Central memory CD8-positive, alpha-beta T cell (primary cell): ENCODE results near the gene ADD1.
A peak's percentile ranks its signal among the peaks of the same experiment; 100 is the strongest.

Experiments
- ATAC-seq: fragments of 150-1000 bp; cut with Tn5 transposase; replicated peaks from 2 replicates; pipeline ENCODE4 v1.10.0; 2022; ENCODE audit warnings: mild to moderate bottlenecking, moderate FRiP score, moderate number of reproducible peaks; ENCODE audit not compliant: poor library complexity, severe bottlenecking; ENCODE audit errors: extremely low read depth
- DNase-seq, 2 donors: peaks; one replicate each; pipeline ENCODE4 v3.0.0; 2021; ENCODE audit warnings: low spot score in 2 of 2
- H3K27ac Mint-ChIP-seq: one replicate; pipeline ENCODE4 v1.8.0; 2022; ENCODE audit warnings: low read depth, mild to moderate bottlenecking, moderate library complexity, mixed read lengths
- H3K27me3 Mint-ChIP-seq: one replicate; pipeline ENCODE4 v1.8.0; 2022; ENCODE audit warnings: mixed read lengths
- H3K36me3 Mint-ChIP-seq: one replicate; pipeline ENCODE4 v1.8.0; 2022; ENCODE audit warnings: mild to moderate bottlenecking, moderate library complexity, mixed read lengths; ENCODE audit not compliant: insufficient read depth
- H3K4me1 Mint-ChIP-seq: one replicate; pipeline ENCODE4 v1.8.0; 2022; ENCODE audit warnings: mixed read lengths
- H3K4me3 Mint-ChIP-seq: one replicate; pipeline ENCODE4 v1.8.0; 2022; ENCODE audit warnings: mild to moderate bottlenecking, moderate library complexity, mixed read lengths
- H3K9me3 Mint-ChIP-seq: one replicate; pipeline ENCODE4 v1.8.0; 2022; ENCODE audit warnings: mixed read lengths

ADD1 gene

GRCh38 chr4:2820216-2820982 is 23.2 kb upstream of the ADD1 start:
- ATAC-seq, result no peak

GRCh38 chr4:2822461-2823300 is 21.0 kb upstream of the ADD1 start:
- Mint-ChIP-seq H3K4me1 (peaks cover 43% of the 10 kb centered on the region), H3K27ac (peak overlapping the region; percentile 70), H3K36me3 (peaks cover 33% of the 10 kb centered on the region), H3K9me3 (no peaks in the 10 kb centered on the region), H3K4me3 (no peak overlapping the region), H3K27me3 (no peaks in the 10 kb centered on the region)
- ATAC-seq, result no peak
- DNase-seq, result no peak

More at GRCh38 chr4:2820216-2820982, 23.2 kb upstream of the ADD1 start:
- peak overlapping the region; percentile 68 for H3K4me3 Mint-ChIP-seq
- no peaks in the 10 kb centered on the region for H3K9me3 Mint-ChIP-seq
- H3K4me1 Mint-ChIP-seq, result peaks cover 49% of the 10 kb centered on the region
- peaks cover 34% of the 10 kb centered on the region for H3K36me3 Mint-ChIP-seq
- peak overlapping the region; percentile 81 for H3K27ac Mint-ChIP-seq
- no peak for DNase-seq
- no peaks in the 10 kb centered on the region for H3K27me3 Mint-ChIP-seq

DNA sequence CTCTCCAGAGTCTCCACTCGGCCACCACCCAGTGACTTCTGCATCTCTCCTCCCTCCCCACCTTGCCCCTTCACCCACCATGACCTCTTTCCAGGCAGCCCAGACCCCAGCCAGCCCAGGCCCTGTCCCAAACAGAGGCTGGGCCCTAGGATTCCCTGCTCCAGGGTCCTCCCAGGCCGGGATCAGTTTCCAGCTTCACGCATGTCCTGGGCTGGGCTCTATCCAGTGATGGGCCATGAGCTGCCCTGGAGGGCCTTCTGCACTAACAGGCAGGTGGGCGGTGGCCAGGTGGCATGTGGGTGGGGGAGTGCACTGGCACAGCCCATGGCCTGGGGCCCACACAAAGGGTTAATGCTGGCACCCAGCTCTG is 20.4 kb upstream of the ADD1 start:
- Mint-ChIP-seq H3K27me3 (no peaks in the 10 kb centered on the region), H3K27ac (peak overlapping the region; percentile 35), H3K4me1 (peaks cover 44% of the 10 kb centered on the region), H3K4me3 (no peak overlapping the region), H3K36me3 (peaks cover 33% of the 10 kb centered on the region), H3K9me3 (no peaks in the 10 kb centered on the region)
- DNase-seq (no peak), ATAC-seq (no peak)

- DNase-seq, result no peak
- H3K27me3 Mint-ChIP-seq, result no peaks in the 10 kb centered on the region
- peak overlapping the region; percentile 35 for H3K27ac Mint-ChIP-seq
- no peak overlapping the region for H3K4me3 Mint-ChIP-seq
- no peaks in the 10 kb centered on the region for H3K9me3 Mint-ChIP-seq
- H3K36me3 Mint-ChIP-seq, result peaks cover 34% of the 10 kb centered on the region
- ATAC-seq, result no peak
- H3K4me1 Mint-ChIP-seq, result peaks cover 49% of the 10 kb centered on the region
Observed at GRCh38 chr4:2823671-2824328, 19.8 kb upstream of the ADD1 start.

GRCh38 chr4:2824329-2824835 is 19.3 kb upstream of the ADD1 start:
- no peak for ATAC-seq
- Mint-ChIP-seq H3K36me3 (peaks cover 36% of the 10 kb centered on the region), H3K4me3 (no peak overlapping the region), H3K4me1 (peaks cover 50% of the 10 kb centered on the region), H3K27me3 (no peaks in the 10 kb centered on the region), H3K9me3 (no peaks in the 10 kb centered on the region), H3K27ac (no peak overlapping the region)
- no peak for DNase-seq

DNA sequence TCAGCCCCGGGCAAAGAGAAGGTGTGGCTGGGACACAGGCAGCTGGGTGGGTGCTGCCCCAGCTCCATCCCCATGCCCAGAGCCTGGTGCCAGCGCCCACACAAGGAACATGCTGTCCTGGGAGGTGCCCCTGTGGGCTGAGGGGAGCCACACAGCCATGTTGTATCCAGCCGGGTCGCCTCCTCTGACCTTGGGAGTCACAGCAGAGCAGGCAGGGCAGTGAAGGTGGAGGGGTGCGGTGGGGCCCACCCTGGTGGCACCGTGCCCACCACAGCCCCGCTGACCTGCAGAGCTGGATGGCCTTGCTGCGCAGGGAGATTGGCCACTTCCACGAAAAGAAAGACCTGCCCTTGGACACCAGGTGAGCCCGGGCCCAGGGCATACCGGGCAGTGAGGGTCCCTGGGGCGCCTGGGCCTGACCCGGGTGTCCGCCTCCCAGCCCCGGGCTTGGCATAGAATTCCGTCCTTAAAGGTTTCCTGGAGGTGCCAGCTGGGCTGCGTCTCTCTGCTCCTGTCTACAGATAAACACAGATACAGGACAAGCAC is 18.7 kb upstream of the ADD1 start:
- Mint-ChIP-seq H3K4me1 (peaks cover 44% of the 10 kb centered on the region), H3K4me3 (no peak overlapping the region), H3K27ac (no peak overlapping the region), H3K36me3 (peaks cover 41% of the 10 kb centered on the region), H3K27me3 (no peaks in the 10 kb centered on the region), H3K9me3 (no peaks in the 10 kb centered on the region)
- DNase-seq, result no peak
- no peak for ATAC-seq

DNA sequence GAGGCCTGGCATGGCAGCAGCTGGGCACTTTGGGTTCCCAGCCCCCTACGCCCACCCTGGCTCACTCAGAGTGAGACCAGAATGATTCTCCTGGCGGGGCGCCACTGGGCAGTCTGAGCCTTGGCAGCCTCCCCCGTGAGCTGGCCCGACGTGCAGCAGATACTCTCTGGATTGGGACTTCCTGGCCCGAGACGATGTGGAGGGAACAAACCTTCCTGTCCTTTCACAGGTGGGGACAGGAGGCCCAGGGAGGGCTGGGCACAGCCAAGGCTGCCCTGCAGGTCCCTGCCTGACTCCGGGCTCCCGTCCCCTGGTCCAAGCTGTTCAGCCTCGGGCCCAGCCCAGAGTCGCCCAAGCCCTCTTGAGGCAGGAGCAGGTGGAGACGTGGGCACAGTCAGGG is 17.9 kb upstream of the ADD1 start:
- no peaks in the 10 kb centered on the region for H3K9me3 Mint-ChIP-seq
- H3K27ac Mint-ChIP-seq, result no peak overlapping the region
- peaks cover 39% of the 10 kb centered on the region for H3K4me1 Mint-ChIP-seq
- ATAC-seq (no peak), DNase-seq (no peak)
- no peak overlapping the region for H3K4me3 Mint-ChIP-seq
- H3K36me3 Mint-ChIP-seq, result peaks cover 42% of the 10 kb centered on the region
- H3K27me3 Mint-ChIP-seq, result no peaks in the 10 kb centered on the region

DNA sequence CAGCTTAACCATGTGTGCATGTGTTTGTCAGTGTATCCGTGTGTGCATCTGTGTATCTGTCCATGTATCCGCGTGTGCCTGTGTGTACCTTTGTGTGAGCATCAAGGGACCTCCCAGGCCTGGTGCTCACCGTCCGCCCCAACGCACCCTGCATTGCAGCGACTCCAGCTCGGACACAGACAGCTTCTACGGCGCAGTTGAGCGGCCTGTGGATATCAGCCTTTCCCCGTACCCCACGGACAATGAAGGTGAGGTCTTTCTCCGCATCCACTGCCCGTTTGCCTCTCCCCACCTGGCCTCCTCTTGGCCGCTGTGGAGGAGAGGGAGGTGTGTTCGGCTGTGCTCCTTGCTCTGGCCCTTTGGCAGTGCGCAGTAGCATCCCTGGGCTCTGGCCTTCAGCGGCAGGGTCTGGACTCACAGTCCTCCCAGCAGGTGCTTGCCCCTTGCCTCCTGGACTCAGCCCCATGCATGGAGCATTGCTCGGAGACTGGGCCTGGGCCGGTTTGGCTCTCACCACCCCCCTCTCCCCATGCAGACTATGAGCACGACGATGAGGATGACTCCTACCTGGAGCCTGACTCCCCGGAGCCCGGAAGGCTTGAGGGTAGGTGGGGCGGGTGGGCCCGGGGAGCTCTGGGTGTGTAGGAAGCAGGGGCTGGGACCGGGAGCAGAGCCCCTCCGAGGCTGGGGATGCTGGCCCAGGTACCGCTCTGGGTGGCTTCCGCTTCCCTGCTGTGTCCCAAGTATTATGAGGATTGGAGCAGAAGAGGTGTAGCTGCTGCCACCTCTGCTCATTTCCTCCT is 16.4 kb upstream of the ADD1 start:
- Mint-ChIP-seq H3K4me3 (no peak overlapping the region), H3K27ac (peak overlapping the region; percentile 61), H3K4me1 (peaks cover 39% of the 10 kb centered on the region), H3K36me3 (peaks cover 42% of the 10 kb centered on the region), H3K27me3 (no peaks in the 10 kb centered on the region), H3K9me3 (no peaks in the 10 kb centered on the region)
- DNase-seq (no peak), ATAC-seq (no peak)

DNA sequence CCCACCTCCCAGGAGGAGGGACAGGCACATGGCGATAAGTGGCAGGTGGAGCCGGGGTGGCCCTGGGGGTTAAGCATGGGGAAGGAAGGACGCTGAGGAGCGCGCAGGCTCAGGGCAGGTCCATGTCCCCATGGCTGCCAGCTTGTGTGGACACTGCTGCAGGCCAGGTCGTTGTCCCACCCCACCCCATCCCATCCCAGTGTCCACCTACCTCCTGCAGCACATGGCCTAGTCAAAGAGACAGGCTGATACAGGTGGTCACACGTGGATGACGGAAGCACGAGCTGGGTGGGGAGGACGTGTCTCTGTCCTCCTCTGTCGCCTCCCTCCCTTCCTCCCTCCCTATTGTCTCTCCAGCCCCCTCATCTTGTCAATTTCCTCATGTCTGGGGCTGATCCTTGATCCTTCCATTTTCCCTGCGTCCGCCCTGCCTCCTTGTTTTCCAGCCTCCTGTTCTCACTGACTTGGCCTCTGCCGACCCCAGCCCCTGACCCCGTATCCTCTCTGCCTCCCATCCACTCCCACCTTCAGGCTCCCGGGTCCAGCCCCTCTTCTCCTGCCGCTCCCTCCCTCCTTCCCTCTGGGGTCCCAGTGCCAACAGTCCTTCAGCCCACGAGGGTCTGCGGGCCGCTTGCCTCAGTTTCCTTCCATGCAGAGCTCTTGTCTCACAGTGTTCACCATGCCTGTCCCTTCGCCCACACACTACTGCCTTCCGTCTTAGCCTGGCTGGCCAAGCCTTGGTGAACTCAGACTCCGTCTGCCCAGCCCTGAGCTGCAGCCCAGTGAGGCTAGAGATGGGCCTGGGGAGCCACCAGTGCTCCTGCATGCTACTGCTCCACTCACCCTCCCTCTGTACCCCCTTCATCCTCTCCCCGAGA is 15.5 kb upstream of the ADD1 start:
- Mint-ChIP-seq H3K9me3 (no peaks in the 10 kb centered on the region), H3K27ac (peak overlapping the region; percentile 61), H3K27me3 (no peaks in the 10 kb centered on the region), H3K4me1 (peaks cover 42% of the 10 kb centered on the region), H3K36me3 (peaks cover 39% of the 10 kb centered on the region), H3K4me3 (no peak overlapping the region)
- no peak for DNase-seq
- ATAC-seq, result no peak

DNA sequence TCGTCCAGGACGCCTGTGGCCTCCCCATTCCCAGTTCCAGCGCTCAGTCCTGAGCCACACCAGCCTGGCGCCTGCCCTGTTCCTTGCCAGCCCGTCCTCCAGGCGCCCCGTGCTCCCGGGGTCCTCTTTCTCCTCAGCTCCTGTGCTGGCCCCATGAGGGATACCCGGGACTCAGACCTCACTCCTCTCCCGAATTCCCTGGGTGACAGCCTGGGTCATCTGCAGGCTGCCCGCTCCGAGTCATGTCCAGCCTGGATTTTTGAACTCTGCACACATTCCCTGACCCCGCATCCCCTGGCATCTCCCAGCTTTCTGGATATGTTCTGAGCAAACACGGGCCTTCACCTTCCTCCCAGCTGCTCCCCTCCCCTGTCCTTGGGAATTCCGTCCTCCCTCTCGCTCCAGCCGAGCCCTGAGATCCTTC is 14.9 kb upstream of the ADD1 start:
- peaks cover 36% of the 10 kb centered on the region for H3K36me3 Mint-ChIP-seq
- no peak overlapping the region for H3K4me3 Mint-ChIP-seq
- ATAC-seq, result no peak
- DNase-seq, result no peak
- peaks cover 40% of the 10 kb centered on the region for H3K4me1 Mint-ChIP-seq
- no peaks in the 10 kb centered on the region for H3K9me3 Mint-ChIP-seq
- peak overlapping the region; percentile 61 for H3K27ac Mint-ChIP-seq
- H3K27me3 Mint-ChIP-seq, result no peaks in the 10 kb centered on the region

DNA sequence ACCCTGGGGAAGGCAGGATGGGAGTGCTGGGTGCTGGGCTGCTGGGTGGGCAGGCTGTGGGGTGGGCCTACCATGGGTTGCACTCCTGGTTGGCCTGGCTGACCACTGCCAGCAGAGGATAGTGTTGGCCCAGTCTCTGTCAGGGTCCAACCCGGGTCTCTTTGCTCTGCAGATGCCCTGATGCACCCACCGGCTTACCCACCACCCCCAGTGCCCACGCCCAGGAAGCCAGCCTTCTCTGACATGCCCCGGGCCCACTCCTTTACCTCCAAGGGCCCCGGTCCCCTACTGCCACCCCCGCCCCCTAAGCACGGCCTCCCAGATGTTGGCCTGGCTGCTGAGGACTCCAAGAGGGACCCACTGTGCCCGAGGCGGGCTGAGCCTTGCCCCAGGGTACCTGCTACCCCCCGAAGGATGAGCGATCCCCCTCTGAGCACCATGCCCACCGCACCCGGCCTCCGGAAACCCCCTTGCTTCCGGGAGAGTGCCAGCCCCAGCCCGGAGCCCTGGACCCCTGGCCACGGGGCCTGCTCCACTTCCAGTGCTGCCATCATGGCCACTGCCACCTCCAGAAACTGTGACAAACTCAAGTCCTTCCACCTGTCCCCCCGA is 14.2 kb upstream of the ADD1 start:
- no peak overlapping the region for H3K4me3 Mint-ChIP-seq
- peaks cover 40% of the 10 kb centered on the region for H3K4me1 Mint-ChIP-seq
- H3K36me3 Mint-ChIP-seq, result peaks cover 34% of the 10 kb centered on the region
- ATAC-seq (no peak), DNase-seq (no peak)
- no peaks in the 10 kb centered on the region for H3K27me3 Mint-ChIP-seq
- no peak overlapping the region for H3K27ac Mint-ChIP-seq
- no peaks in the 10 kb centered on the region for H3K9me3 Mint-ChIP-seq
